ENCODE data around the gene CD274. TPM values are rescaled to one million over a fixed set of nuclear protein-coding genes. Genes with fewer than 3 reads are reported as not detected.

The CD274 gene
- total and polyA plus RNA-seq, 2 donors (not counting 3 experiments of a cell fraction or from before 2014, with no cell fraction given) = 25.4 to 26.8 TPM

DNA sequence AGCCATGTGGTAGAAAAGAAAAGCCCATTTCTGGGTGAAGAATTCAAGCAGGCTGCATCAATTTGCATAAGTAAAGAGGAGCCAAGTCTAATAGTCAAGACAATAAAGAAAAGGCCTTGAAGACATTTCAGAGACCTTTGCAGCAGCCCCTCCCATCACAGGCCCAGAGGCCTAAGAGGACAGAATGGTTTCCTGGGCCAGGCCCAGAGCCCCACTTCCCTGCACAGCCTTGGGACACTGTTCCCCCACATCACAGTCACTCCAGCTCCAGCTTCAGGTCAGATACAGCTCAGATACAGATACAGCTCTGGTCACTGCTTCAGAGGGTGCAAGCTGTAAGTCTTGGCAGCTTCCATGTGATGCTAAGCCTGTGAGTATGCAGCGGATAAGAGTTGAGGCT is 41.7 kb upstream of the CD274 start:
- Histone ChIP-seq H3K79me2 (ENCODE audit: control insufficient read depth, insufficient read depth, low read length) (no peaks in the 10 kb centered on the region), H3K27me3 (ENCODE audit: control insufficient read depth in 2 of 2, insufficient read depth in 2 of 2, low read length in 2 of 2) (no peaks in the 10 kb centered on the region), H3K9me1 (replicated peaks; ENCODE audit: control insufficient read depth, extremely low read depth, insufficient read depth, low read length) (no peaks in the 10 kb centered on the region), H3K4me1 (ENCODE audit: control insufficient read depth, extremely low read depth, insufficient read depth, low read length) (no peaks in the 10 kb centered on the region), H3K4me3 (replicated peaks in 1 of 3; ENCODE audit: insufficient read depth in 1 of 3, low read depth in 1 of 3, low read length in 3 of 3) (no peak overlapping the region), H3K36me3 (ENCODE audit: control insufficient read depth in 2 of 2, extremely low read depth in 1 of 2, insufficient read depth in 2 of 2, low read length in 2 of 2) (no peaks in the 10 kb centered on the region), H3K27ac (ENCODE audit: insufficient read depth, low read depth, low read length) (no peak overlapping the region), H2AFZ (ENCODE audit: low read depth, low read length) (no peak overlapping the region), H3K9me3 (replicated peaks; ENCODE audit: control insufficient read depth, insufficient read depth, low read length) (peaks cover 3% of the 10 kb centered on the region), H3K9ac (replicated peaks; ENCODE audit: extremely low read depth, insufficient read depth, low read length) (no peak overlapping the region), H4K20me1 (replicated peaks; ENCODE audit: control insufficient read depth, extremely low read depth, insufficient read depth, low read length) (no peaks in the 10 kb centered on the region), H3K4me2 (ENCODE audit: insufficient read depth, low read length) (no peak overlapping the region)
- FAIRE-seq = no peak
- ChIA-PET POLR2A (no interaction called here), CTCF (no interaction called here)
- DNase-seq (ENCODE audit: low read depth, low spot score) = no peak
- intact Hi-C loops (cut with micrococcal nuclease) (no loop called here), dilution Hi-C loops (cut with MboI; ENCODE audit: extremely low pct_ligation_motif_present, low sequenced_read_pairs) (no loop called here)
- BruUV-seq (replicated peaks) = no TSS peak
- TF ChIP-seq, protein P1, sequence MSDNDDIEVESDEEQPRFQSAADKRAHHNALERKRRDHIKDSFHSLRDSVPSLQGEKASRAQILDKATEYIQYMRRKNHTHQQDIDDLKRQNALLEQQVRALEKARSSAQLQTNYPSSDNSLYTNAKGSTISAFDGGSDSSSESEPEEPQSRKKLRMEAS (IDR thresholded peaks at IDR 0.05; ENCODE audit: insufficient read depth, insufficient read length) = no peak
- TF ChIP-seq JUN (IDR thresholded peaks at IDR 0.05; ENCODE audit: borderline replicate concordance, insufficient read depth, insufficient read length, low read depth) = no peak
- TF ChIP-seq, protein P2, sequence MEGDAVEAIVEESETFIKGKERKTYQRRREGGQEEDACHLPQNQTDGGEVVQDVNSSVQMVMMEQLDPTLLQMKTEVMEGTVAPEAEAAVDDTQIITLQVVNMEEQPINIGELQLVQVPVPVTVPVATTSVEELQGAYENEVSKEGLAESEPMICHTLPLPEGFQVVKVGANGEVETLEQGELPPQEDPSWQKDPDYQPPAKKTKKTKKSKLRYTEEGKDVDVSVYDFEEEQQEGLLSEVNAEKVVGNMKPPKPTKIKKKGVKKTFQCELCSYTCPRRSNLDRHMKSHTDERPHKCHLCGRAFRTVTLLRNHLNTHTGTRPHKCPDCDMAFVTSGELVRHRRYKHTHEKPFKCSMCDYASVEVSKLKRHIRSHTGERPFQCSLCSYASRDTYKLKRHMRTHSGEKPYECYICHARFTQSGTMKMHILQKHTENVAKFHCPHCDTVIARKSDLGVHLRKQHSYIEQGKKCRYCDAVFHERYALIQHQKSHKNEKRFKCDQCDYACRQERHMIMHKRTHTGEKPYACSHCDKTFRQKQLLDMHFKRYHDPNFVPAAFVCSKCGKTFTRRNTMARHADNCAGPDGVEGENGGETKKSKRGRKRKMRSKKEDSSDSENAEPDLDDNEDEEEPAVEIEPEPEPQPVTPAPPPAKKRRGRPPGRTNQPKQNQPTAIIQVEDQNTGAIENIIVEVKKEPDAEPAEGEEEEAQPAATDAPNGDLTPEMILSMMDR (IDR thresholded peaks at IDR 0.05; ENCODE audit: extremely low read depth in 1 of 2, insufficient read depth in 1 of 2, low read depth in 1 of 2, low read length in 2 of 2) = no peak
- no peak for TF ChIP-seq POLR2A (IDR thresholded peaks at IDR 0.05; ENCODE audit: low read depth, low read length)
- no peak for TF ChIP-seq MYC (IDR thresholded peaks at IDR 0.05; ENCODE audit: low read depth, low read length)
- TF ChIP-seq FOS (IDR thresholded peaks at IDR 0.05; ENCODE audit: borderline replicate concordance, insufficient read depth, low read length) = no peak
- TF ChIP-seq EZH2 (IDR thresholded peaks at IDR 0.05; ENCODE audit: borderline replicate concordance, low read depth, low read length, severe bottlenecking) = no peak
- TF ChIP-seq GATA2 (IDR thresholded peaks at IDR 0.05; ENCODE audit: insufficient read depth, insufficient read length, low read depth, low read length) = no peak
- no peak for TF ChIP-seq POLR2AphosphoS5 (IDR thresholded peaks at IDR 0.05; ENCODE audit: insufficient read depth, low read depth, low read length)

All from endothelial cell of umbilical vein (primary cell).